HCT116 (cell line): ENCODE measurements around the gene EMX1.

Experiments
- FOSL1 ChIP-seq: IDR thresholded peaks from 2 replicates; pipeline ENCODE4 v1.6.1; 2012; ENCODE audit warnings: low read depth
- SRF ChIP-seq: IDR thresholded peaks from 2 replicates; pipeline ENCODE4 v1.6.1; 2012; ENCODE audit warnings: low read depth
- TCF7L2 ChIP-seq: IDR thresholded peaks from 2 replicates; pipeline ENCODE4 v1.7.0; 2011; ENCODE audit warnings: borderline replicate concordance, inconsistent platforms; ENCODE audit not compliant: insufficient read depth, insufficient read length; ENCODE audit errors: extremely low read depth
- TF ChIP-seq, protein P1 (sequence below), 3 experiments: fragments of 200-600 bp in 1 of 3; sonication (generic) in 1 of 3; IDR thresholded peaks in 2 of 3; conservative IDR thresholded peaks in 1 of 3; 2 replicates each; pipeline ENCODE4 v1.5.1; 2012 to 2017; ENCODE audit warnings: low read depth in 2 of 3, low read length in 2 of 3, antibody characterized with exemption in 1 of 3, borderline replicate concordance in 1 of 3, control low read depth in 1 of 3, mild to moderate bottlenecking in 1 of 3, mixed read lengths in 1 of 3, mixed run types in 1 of 3, moderate library complexity in 1 of 3; ENCODE audit not compliant: insufficient read depth in 1 of 3

DNA sequence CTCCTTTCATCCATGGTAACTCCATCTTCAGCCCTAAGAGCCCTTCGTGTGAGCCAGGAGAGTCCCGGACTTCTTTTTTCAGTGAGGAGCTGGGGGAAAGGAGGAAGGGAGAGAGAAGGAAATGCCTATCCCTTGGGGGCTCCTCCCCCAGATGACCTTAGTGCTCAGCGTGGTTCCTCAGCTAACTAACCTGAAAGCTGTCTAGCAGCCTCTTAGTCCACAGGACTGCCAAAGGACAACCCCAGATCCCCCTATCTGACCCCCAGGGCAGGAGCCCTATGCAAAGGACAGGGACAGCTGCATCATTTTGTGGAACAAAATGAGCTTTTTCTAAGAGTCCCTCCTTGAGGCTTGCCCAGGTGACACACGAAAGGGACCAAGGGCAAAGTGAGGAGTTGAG, 22.2 kb upstream of the EMX1 start:
- TF ChIP-seq, protein P1, sequence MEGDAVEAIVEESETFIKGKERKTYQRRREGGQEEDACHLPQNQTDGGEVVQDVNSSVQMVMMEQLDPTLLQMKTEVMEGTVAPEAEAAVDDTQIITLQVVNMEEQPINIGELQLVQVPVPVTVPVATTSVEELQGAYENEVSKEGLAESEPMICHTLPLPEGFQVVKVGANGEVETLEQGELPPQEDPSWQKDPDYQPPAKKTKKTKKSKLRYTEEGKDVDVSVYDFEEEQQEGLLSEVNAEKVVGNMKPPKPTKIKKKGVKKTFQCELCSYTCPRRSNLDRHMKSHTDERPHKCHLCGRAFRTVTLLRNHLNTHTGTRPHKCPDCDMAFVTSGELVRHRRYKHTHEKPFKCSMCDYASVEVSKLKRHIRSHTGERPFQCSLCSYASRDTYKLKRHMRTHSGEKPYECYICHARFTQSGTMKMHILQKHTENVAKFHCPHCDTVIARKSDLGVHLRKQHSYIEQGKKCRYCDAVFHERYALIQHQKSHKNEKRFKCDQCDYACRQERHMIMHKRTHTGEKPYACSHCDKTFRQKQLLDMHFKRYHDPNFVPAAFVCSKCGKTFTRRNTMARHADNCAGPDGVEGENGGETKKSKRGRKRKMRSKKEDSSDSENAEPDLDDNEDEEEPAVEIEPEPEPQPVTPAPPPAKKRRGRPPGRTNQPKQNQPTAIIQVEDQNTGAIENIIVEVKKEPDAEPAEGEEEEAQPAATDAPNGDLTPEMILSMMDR (IDR thresholded peaks at IDR 0.05 in 2 of 3, conservative IDR thresholded peaks at IDR 0.05 in 1 of 3; ENCODE audit: borderline replicate concordance in 1 of 3, insufficient read depth in 1 of 3, low read depth in 2 of 3, low read length in 2 of 3): no peak
- no peak for TF ChIP-seq SRF
- no peak for TF ChIP-seq FOSL1
- TF ChIP-seq TCF7L2: no peak
